ENCODE measurements around the gene TMEM135.

Gene TMEM135

DNA sequence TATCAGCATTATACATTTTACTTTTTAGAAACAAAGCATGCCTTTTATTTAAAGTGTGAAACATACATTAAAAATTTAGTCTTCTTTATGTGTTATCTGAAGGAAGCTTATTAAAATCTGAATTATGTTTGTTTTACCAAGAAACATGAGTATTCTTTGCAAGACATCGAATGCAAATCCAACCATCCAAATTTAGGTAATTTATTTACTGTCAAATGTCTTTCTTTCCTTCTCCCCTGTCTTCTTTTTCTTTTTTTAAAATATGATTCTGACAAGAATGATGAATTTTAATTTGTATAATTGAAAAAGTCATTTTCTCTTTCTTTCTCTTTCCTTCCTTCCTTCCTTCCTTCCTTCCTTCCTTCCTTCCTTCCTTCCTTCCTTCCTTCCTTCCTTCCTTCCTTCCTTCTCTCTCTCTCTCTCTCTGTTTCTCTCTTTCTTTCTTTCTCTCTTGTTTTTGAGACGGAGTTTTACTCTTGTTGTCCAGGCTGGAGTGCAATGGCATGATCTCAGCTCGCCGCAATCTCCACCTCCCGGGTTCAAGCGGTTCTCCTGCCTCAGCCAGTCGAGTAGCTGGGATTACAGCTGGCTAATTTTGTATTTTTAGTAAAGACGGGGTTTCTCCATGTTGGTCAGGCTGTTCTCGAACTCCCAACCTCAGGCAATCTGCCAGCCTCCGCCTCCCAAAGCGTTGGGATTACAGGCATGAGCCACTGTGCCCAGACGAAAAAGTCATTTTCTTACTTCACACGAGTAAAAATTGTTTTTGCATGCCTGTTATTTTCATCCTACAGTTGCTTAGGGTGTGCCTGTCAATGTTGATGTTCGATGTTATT, 157.5 kb downstream of the TMEM135 start:
- no peak for DNase-seq (ENCODE audit: low read depth)

DNA sequence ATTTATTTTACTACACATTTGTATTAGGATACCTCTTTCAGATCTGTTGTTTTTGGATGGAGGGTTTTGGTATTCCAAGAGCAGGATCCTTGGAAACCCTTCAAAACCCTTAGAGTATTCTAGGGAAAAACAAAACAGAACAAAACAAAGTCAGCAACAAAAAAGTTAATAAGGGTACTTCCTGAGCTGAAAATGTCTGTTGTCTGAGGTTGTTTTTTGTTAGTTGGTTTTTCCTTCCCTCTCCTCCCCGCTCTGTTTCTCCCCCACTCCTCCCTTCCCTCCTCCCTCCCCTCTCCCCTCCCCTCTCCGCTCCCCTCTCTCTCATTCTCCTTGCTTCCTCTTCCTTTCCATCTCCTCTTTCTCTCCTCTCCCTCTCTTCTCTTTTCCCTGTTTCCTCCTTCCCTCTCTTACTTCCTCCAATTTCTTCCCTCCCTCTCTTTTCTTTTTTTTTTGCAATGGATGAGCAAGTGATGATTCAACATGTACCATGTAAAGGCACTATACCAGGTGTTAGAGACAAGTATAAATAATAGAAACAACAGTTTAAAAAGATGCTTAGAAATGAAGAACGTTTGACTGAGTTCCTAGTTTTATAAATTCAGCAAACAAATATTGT, 160.6 kb downstream of the TMEM135 start:
- DNase-seq (ENCODE audit: low read depth) = no peak

DNA sequence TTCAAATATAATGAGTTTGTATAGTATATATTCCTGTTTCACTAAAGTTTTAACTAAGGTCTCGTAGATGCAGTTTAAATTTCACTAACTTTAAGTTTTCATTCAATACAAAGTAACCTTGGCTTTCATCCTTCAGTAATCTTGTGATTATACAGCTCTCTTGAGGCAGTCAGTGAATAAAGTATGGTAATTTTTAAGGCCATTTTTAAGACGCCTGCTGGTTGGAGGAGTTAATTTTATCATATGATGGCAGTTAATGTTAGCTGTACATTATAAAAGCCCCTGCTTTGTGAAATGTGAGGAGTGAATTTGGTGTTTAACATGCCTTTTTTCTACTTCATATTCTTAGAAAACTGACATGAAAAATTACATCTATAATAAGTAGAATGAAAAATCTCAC, 163.6 kb downstream of the TMEM135 start:
- DNase-seq (ENCODE audit: low read depth) = no peak

DNA sequence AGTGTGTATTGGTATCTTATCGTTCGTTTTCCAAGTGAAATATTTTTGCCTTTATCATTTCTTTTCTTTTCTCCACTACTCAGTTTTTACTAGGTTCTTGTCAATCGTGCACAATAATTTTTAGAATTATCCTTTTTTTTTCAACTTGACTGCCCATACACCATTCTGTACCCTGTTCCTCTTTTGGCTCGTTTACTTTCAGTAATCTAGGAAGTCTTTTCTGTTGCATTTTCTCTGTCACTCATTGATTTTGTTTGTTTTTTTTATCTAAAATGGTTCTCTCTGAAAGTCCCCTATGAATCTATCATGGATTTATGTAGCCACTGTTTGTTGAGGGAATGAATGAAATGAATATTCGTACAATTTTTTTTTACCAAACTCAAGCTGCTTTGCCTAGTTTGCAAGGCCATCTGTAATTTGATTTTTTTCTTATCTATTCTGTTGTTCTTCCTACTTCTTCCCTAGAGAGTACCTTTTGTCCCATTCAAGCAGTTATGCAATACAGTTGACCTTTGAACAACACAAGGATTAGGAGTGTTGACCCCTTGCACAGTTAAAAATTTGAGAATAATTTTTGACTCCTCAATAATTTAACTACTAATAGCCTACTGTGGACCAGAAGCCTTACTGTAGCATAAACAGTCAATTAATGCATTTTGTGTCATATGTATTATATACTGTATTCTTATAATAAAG, 166.3 kb downstream of the TMEM135 start:
- no peak for DNase-seq (ENCODE audit: low read depth)

DNA sequence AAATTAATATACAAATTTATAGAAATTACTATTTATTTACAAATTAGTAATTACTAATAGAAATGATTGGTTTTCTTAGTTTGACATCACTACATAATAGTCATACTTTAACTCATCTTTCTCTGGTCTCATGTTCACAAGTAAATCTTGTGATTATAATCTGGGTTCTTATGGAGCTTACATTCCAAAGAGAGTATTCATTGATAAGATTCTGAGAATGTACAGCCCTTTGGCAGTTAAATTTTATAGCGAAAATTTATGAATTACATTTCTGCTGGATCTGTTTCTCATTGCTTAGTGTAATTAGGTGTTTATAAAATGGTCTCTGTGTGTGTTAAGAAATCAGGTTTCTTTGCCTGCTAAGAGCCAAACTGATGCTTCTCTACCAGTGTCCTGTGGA, 175.2 kb downstream of the TMEM135 start:
- DNase-seq (ENCODE audit: low read depth) = no peak

DNA sequence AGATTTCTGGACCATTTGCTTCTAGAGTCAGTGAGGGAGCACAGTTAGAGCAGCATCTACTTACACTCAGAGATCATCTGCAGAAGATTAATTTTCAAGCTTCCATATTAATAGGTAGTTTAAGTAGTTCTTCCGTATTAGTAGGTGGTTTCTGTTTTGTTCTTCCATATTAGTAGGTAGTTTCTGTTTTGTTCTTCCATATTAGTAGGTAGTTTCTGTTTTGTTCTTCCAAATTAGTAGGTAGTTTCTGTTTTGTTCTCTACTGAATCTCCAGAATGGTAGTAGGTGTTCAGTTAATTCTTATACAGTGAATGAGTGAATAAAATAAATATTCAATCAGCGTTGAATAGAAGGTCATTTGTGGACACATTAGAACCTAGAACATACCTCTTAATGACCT, 175.7 kb downstream of the TMEM135 start:
- DNase-seq (ENCODE audit: low read depth) = no peak

DNA sequence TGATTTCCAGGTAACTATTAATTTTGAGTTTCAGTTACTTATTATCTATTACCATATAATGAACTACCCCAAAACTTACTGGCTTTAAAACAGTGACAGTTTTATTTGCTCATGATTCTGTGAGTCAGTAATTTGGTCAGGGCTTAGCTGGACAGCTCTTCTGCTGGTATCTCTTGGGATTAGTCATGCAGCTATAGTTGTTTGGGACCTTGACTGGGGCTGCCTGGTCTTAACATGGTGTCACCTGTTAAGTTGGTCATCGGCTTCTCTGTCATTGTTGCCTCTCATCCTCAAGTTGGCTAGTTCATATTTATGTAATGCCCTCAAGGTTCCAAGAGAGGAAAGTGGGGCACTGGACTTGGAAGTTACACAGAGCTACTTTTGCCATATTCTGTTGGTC, 177.5 kb downstream of the TMEM135 start:
- DNase-seq (ENCODE audit: low read depth) = no peak

DNA sequence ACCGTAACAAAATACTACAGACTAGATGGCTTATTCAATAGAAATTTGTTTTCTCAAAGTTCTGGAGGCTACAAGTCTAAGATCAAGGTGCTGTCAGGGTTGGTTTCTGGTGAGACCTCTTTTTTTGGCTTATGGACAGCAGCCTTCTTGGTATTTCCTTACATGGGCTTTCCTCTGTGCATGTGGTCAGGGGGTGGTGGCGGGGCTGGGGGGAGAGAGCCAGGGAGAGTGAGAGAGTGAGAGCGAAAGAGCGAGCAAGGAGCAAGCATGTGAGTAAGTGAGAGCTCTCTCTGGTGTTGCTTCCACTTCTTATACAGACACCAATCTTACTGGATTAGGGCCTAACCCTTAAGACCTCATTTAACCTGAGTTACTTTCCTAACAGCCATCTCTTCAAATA, 181.5 kb downstream of the TMEM135 start:
- no peak for DNase-seq (ENCODE audit: low read depth)

DNA sequence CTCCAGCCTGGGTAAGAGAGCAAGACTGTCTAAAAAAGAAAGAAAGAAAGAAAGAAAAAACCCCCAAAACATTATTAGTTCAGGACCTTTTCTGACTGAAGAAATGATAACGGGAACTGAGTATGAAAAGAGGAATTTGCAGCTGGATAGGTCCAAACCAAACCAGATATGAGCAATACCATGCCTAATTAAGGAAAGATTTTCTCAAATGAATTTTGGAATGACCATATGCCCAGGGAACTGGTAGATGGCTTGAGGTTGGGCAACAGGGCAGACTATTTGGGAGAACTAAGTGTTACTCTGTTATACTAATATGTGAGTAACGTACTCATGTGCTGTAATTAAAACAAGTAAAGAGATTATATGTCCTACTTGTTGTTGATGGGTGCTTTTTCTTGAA, 186.1 kb downstream of the TMEM135 start:
- DNase-seq (ENCODE audit: low read depth) = no peak

DNA sequence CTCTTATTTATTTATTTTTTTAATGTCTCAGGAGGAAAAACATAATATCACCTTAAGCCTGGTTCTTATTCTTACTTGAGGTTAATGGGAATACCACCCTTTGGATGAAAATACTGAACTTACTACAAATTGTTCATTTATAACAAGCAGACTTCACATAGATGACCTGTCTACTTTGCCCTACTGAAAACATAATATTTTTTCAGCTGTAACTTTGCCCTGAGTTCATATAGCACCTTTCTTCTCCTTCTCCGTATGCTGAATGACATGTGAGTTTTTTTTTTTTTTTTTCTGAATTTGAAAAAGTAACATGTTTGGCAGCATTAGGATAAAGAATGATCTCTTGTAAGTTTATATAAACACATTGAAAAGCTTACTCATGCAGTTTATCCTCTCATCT, 186.8 kb downstream of the TMEM135 start:
- DNase-seq (ENCODE audit: low read depth) = no peak

DNA sequence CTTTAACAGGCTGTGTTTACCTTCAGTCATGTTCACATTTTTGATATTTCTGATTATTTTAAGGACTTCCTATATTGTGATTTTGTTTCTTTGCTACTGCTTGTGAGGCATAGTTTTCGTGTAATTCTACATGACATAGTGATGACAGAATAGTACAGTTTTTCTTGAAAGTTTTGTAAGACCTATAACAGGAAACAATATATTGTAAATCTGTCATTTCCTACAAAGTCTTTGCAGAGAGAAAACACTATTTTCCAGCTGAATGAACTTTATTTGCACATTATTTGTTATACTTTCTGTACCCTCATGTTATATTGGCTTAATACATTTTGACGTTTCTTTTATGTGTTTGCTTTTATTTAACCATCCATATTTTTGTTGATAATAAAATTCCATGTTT, 191.1 kb downstream of the TMEM135 start:
- no peak for DNase-seq (ENCODE audit: low read depth)

DNA sequence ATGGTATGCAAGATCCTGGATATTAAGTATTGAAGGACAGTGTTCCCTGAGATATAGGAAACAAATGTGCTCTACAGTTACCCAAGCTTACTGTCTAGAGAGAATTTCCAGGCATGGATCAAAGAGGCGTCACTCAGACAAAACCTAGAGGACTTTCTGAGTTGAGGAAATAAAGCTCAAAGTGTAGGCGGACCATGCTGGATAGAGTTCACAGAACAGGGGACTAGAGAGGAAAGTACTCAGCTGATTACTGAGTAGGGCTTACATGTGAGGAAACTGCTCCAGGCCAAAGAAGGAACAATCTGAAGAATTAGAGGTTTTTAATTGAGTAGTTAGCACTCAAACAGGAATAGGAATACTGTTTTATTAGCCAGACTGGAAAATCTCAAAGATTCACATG, 193.3 kb downstream of the TMEM135 start:
- DNase-seq (ENCODE audit: low read depth) = no peak

DNA sequence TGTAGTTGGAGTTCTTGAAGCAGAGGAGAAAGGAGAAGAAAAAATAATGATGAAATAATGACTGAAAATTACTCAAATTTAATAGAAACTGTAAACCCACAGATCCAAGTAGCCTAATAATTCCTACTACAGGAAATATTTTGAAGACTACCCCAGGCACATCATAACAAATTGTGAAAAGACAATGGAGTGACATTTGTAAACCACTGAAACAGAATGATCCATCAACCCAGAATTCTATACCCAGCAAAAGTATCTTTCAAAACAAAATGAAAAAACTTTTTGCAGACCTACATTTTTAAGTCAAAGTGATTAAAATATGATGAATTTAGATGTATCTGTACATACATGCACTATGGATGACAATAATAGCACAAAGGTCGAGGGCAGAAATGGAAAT, 194.6 kb downstream of the TMEM135 start:
- no peak for DNase-seq (ENCODE audit: low read depth)

DNA sequence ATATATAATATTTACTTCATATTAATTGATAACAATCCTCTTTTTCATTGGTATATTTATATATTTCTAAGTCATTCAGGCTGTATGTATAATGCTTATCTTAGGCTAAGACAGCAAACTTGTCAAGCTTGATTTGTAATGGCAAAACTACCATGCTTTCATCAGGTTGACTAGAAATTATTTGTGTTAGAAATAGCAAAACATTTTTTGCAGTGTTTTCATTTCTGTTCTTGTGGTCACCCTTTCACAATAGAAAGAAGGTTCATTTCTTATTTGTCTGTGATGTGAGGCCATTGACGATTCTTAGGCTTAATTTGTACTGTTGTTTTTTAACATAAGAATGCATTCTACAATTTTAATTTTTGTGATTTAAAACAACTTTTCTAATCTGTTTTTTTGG, 197.6 kb downstream of the TMEM135 start:
- DNase-seq (ENCODE audit: low read depth) = no peak

DNA sequence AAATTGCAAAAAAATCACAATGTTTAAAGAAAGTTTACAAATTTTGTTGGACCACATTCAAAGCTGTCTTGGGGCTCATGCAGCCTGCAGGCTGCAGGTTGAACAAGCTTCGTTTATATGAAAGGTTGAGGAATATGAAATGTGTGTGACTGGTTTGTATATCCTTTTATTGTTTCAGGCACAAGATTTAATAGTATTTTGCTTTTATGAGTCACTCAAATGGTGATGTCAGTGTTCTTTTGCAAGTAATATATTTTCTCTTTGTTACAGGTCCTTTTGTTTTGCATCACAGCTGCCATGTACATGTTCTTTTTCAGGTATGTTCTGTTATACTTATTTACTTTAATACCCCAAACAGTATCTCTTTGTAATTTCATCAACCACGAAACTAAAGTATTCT, 198.6 kb downstream of the TMEM135 start:
- DNase-seq (ENCODE audit: low read depth) = no peak

DNA sequence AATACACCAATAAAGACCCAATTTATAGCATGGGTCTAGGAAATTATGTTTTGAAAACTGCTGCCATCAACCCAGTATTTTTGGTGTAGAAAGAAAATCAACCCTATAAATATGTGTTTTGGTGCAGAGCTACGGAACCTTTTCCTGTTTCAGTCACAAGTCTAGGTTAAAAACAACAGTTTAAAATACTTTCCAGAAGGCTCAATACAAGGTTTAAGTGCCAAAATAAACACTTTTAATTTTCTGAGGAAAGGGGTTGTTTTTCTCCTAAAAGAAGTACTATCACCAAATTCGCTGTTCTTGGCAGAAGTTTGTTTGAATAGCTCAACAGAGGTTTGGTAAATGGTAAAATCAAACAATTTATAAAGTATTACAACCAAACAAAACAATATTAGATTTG, 201.3 kb downstream of the TMEM135 start:
- no peak for DNase-seq (ENCODE audit: low read depth)

DNA sequence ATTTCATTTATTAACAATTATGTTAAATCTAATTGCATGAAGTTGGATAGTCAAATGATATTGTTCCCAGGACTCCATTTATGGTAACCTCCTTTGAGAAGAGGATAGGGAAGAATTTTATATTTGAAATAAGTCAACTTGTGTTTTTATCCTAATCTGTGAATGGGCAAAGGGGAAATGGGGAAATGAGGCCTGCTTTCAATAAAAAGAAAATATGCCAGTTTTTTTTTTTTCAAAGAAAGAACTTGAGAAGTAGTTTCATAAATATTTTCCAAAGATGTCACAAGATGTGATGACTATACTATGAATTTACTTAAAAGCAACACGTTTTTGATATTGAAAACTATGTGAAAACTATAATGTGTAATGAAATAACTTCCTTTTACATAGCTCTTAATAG, 201.8 kb downstream of the TMEM135 start:
- DNase-seq (ENCODE audit: low read depth) = no peak

DNA sequence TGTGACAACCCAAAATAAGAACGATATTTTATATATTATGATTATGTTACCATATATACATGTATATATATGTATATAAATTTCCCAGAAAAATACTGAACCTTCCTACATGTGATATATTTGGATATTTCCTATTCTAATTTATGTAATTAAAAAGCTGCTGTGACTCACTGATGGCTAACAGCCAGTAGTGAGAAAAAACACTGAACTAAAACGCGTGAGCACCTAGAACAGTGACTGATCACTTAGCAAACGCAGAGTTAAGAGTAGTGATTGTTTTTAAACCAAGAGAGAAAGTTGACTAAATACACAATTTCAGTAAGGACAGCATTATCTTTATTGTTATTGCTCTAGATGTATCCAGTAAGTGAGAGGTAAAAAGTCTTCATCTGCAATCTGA, 213.8 kb downstream of the TMEM135 start:
- DNase-seq (ENCODE audit: low read depth) = no peak

DNA sequence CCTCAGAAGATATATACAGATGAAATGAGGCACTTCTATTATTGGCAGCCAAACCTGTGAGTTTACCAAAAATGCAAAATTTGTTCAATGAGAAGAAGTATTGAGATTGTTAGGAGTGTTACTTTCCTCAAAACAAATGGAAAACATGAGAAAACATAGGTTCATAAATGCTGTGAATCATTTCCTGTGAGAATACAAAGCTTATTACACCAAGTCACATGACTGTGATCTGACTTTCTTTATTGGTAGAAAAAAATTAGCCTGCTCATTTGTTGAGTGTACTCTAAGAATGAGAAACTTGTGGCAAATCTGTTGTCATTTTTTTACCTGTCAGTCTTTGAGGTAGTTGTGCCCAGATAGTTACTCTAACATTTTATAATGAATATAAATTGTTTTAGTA, 215.1 kb downstream of the TMEM135 start:
- DNase-seq (ENCODE audit: low read depth) = no peak

DNA sequence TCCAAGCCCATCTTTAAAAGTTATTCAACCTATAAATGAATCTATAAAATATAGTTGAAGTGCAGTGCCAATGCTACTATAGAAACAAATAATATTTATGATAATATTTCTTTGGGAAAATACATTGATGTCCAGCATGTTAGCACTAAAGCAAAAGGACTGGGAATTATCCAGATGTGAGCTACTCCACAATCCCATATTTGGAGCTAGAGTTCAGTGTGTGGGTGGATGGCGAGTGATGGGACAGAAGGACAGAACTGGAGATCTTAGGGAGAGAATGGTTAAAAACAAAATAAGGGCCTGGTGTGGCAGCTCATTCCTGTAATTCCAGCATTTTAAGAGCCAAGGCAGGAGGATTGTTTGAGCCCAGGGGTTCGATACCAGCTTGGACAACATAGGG, 216.8 kb downstream of the TMEM135 start:
- no peak for DNase-seq (ENCODE audit: low read depth)

DNA sequence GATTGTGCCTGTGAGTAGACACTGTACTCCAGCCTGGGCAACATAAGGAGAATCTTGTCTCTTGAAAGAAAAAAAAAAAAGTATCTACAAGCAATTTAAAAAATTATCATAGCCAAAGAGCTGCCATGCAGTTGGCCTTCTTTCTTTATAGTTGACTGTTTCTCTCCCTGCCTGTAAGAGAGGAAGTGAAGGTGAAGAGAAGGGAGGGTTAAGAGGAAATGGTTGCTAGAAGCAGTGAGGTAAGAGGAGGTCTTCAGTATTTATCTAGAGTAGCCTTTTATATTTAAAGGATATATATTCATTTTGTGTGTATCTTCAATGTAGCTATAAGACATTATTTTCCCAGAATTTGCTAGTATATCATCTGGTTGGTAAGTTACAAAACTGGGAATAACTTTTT, 217.9 kb downstream of the TMEM135 start:
- DNase-seq (ENCODE audit: low read depth) = no peak

DNA sequence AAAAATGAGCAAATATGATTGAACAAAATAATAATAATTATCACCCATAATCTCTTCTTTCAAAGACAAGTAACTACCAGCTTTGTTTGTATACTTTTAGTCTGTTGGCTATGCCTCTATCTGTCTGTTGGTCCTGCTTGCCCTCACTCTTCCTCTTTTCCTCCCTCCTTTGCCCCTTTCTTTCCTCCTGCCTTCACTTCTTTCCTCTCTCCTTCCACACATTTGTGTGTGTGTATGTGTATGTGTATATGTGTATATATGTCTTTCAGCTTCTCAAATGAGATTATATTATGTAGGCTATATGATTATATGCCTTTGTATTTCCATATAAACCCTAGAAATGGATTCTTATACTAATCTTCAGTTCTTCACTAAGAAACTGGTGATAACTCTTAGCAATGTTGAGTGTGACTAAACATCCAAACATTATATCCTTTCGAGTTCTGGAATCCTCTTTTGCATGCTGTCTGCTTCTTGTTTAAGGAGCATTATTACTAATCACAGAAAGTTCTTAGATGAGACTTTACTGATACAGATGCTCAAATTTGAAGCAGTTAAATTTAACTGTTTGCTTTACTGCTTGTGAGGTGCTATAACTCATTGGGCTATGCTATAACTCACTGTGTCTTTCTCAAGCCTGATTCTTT, 219.1 kb downstream of the TMEM135 start:
- DNase-seq (ENCODE audit: low read depth) = no peak

All from stimulated activated CD8-positive, alpha-beta memory T cell treated with anti-CD3 and anti-CD28 coated beads, Interleukin-12 subunit alpha, Interleukin-12 subunit beta, amount 100 ng/mL, for 4 hours (primary cell).